HCT116 (cell line): ENCODE measurements around the gene LAX1. TPM values are rescaled to one million over a fixed set of nuclear protein-coding genes. Genes with fewer than 3 reads are reported as not detected.

Experiments
- ATAC-seq: fragments of 200-7000 bp; cut with Tn5 transposase; 2 replicates; pipeline ENCODE4 v1.9.1; 2020; ENCODE audit warnings: mild to moderate bottlenecking, moderate library complexity
- BruUV-seq: library from RNA; stranded (reverse); fragments of 400-500 nt; replicated peaks from 2 replicates; lab custom pipeline; 2021; lab: Mats Ljungman, UMichigan
- CTCF ChIA-PET: fragments of 300-600 bp; sonication (Branson Sonifier 250); formaldehyde crosslinking; loops from one replicate; lab custom pipeline; 2021; ENCODE audit warnings: antibody characterized with exemption; lab: Charles Lee
- POLR2A ChIA-PET: fragments of 300-600, 350-600 bp; sonication (Branson Sonifier 250); formaldehyde crosslinking; loops from one replicate; lab custom pipeline; 2021; ENCODE audit warnings: antibody characterized with exemption; lab: Charles Lee
- RAD21 ChIA-PET, 2 experiments: fragments of 300-600 bp; sonication (Branson Sonifier 250); formaldehyde crosslinking; loops; one replicate each; lab custom pipeline; 2023; ENCODE audit warnings: low total read pairs in 2 of 2; ENCODE audit not compliant: uncharacterized antibody in 2 of 2, unreplicated experiment in 2 of 2, low non-redundant PET in 1 of 2; lab: Charles Lee
- DNase-seq: peaks from one replicate; pipeline ENCODE4 v3.0.0-alpha.2; 2010; ENCODE audit warnings: low read depth, low spot score
- H2AFZ ChIP-seq: fragments of 200-600 bp; shearing (Covaris generic), sonication (generic); 2 replicates; pipeline ENCODE4 v1.6.1; 2017; ENCODE audit warnings: low read depth, mixed run types, mixed read lengths, antibody characterized with exemption, low read length; ENCODE audit not compliant: poor library complexity, severe bottlenecking
- H3K27ac ChIP-seq: 2 replicates; pipeline ENCODE4 v1.5.1; 2012; ENCODE audit warnings: low read depth, low read length
- H3K27me3 ChIP-seq: fragments of 200-600 bp; sonication (generic); 2 replicates; pipeline ENCODE4 v1.6.1; 2016; ENCODE audit warnings: mixed run types, low read length, mixed read lengths; ENCODE audit not compliant: insufficient read depth
- H3K36me3 ChIP-seq, 2 experiments: fragments of 200-500 bp in 1 of 2; fragments of 200-600 bp in 1 of 2; sonication (Bioruptor generic) in 1 of 2; sonication (generic) in 1 of 2; 2 replicates each; pipeline versions ENCODE4 v1.5.1 to v1.6.1; 2014 to 2016; ENCODE audit warnings: low read length in 2 of 2, inconsistent platforms in 1 of 2, mixed read lengths in 1 of 2, mixed run types in 1 of 2; ENCODE audit not compliant: insufficient read depth in 2 of 2, control insufficient read depth in 1 of 2
- H3K4me1 ChIP-seq, 2 experiments: fragments of 200-600 bp in 1 of 2; sonication (generic) in 1 of 2; 2 replicates each; pipeline versions ENCODE4 v1.5.1 to v1.6.1; 2012 to 2017; ENCODE audit warnings: low read length in 2 of 2, inconsistent platforms in 1 of 2, mild to moderate bottlenecking in 1 of 2, mixed read lengths in 1 of 2, mixed run types in 1 of 2, moderate library complexity in 1 of 2; ENCODE audit not compliant: insufficient read depth in 2 of 2, control insufficient read depth in 1 of 2
- H3K4me2 ChIP-seq: fragments of 200-600 bp; sonication (generic); 2 replicates; pipeline ENCODE4 v1.6.1; 2017; ENCODE audit warnings: mixed run types, low read length, mixed read lengths
- H3K4me3 ChIP-seq, 2 experiments: fragments of 200-600 bp in 1 of 2; sonication (generic) in 1 of 2; replicated peaks in 1 of 2; 2 replicates each; pipeline ENCODE4 v1.5.1; 2011 to 2016; ENCODE audit warnings: low read length in 2 of 2, control low read depth in 1 of 2, low read depth in 1 of 2, mild to moderate bottlenecking in 1 of 2, mixed read lengths in 1 of 2, mixed run types in 1 of 2
- H3K79me2 ChIP-seq: fragments of 200-600 bp; sonication (generic); 2 replicates; pipeline ENCODE4 v1.6.1; 2017; ENCODE audit warnings: mild to moderate bottlenecking, mixed run types, low read length, moderate library complexity, mixed read lengths; ENCODE audit not compliant: insufficient read depth
- H3K9ac ChIP-seq: fragments of 200-600 bp; sonication (generic); 2 replicates; pipeline ENCODE4 v1.6.1; 2016; ENCODE audit warnings: low read length, mixed read lengths
- H3K9me2 ChIP-seq: fragments of 200-600 bp; sonication (generic), shearing (Covaris generic); 2 replicates; pipeline ENCODE4 v1.6.1; 2017; ENCODE audit warnings: mixed run types, mild to moderate bottlenecking, moderate library complexity; ENCODE audit not compliant: insufficient read depth
- H3K9me3 ChIP-seq, 2 experiments: fragments of 200-500 bp in 1 of 2; fragments of 200-600 bp in 1 of 2; sonication (Bioruptor generic) in 1 of 2; sonication (generic) in 1 of 2; 2 replicates each; pipeline ENCODE4 v1.6.1; 2014 to 2017; ENCODE audit warnings: low read length in 2 of 2, mixed read lengths in 2 of 2, inconsistent platforms in 1 of 2, low read depth in 1 of 2, mild to moderate bottlenecking in 1 of 2, mixed run types in 1 of 2, moderate library complexity in 1 of 2; ENCODE audit not compliant: control insufficient read depth in 1 of 2, insufficient read depth in 1 of 2
- H4K20me1 ChIP-seq: fragments of 200-600 bp; sonication (generic), shearing (Covaris generic); 2 replicates; pipeline ENCODE4 v1.6.1; 2017; ENCODE audit warnings: mixed run types, mild to moderate bottlenecking, moderate library complexity; ENCODE audit not compliant: insufficient read depth
- CBX3 ChIP-seq: IDR thresholded peaks from 2 replicates; pipeline ENCODE4 v1.6.1; 2012; ENCODE audit warnings: low read depth
- CEBPB ChIP-seq: IDR thresholded peaks from 2 replicates; pipeline ENCODE4 v1.6.1; 2012; ENCODE audit warnings: low read depth
- CTCF ChIP-seq, 3 experiments: fragments of 200-600 bp in 1 of 3; sonication (generic) in 1 of 3; IDR thresholded peaks in 2 of 3; conservative IDR thresholded peaks in 1 of 3; 2 replicates each; pipeline ENCODE4 v1.5.1; 2012 to 2017; ENCODE audit warnings: low read depth in 2 of 3, low read length in 2 of 3, antibody characterized with exemption in 1 of 3, borderline replicate concordance in 1 of 3, control low read depth in 1 of 3, mild to moderate bottlenecking in 1 of 3, mixed read lengths in 1 of 3, mixed run types in 1 of 3, moderate library complexity in 1 of 3; ENCODE audit not compliant: insufficient read depth in 1 of 3
- EGR1 ChIP-seq: IDR thresholded peaks from 2 replicates; pipeline ENCODE4 v1.6.1; 2012; ENCODE audit warnings: low read depth
- ELF1 ChIP-seq: IDR thresholded peaks from 2 replicates; pipeline ENCODE4 v1.6.1; 2012; ENCODE audit warnings: low read depth, borderline replicate concordance
- EZH2 ChIP-seq: fragments of 200-600 bp; sonication (generic); IDR thresholded peaks from 2 replicates; pipeline ENCODE4 v1.6.1; 2017; ENCODE audit warnings: antibody characterized with exemption, mixed run types
- FOSL1 ChIP-seq: IDR thresholded peaks from 2 replicates; pipeline ENCODE4 v1.6.1; 2012; ENCODE audit warnings: low read depth
- POLR2A ChIP-seq: IDR thresholded peaks from 2 replicates; pipeline ENCODE4 v1.7.0; 2011; ENCODE audit warnings: borderline replicate concordance; ENCODE audit not compliant: insufficient read depth, insufficient read length; ENCODE audit errors: extremely low read depth
- POLR2AphosphoS5 ChIP-seq: IDR thresholded peaks from 2 replicates; pipeline ENCODE4 v1.6.1; 2011; ENCODE audit warnings: mild to moderate bottlenecking, low read depth, low read length, moderate library complexity
- RAD21 ChIP-seq: IDR thresholded peaks from 2 replicates; pipeline ENCODE4 v1.6.1; 2012; ENCODE audit warnings: low read depth, mild to moderate bottlenecking
- REST ChIP-seq: IDR thresholded peaks from 2 replicates; pipeline ENCODE4 v1.6.1; 2012; ENCODE audit warnings: low read depth
- SP1 ChIP-seq: IDR thresholded peaks from 2 replicates; pipeline ENCODE4 v1.6.1; 2012; ENCODE audit warnings: low read depth
- SRF ChIP-seq: IDR thresholded peaks from 2 replicates; pipeline ENCODE4 v1.6.1; 2012; ENCODE audit warnings: low read depth
- TCF7L2 ChIP-seq: IDR thresholded peaks from 2 replicates; pipeline ENCODE4 v1.7.0; 2011; ENCODE audit warnings: borderline replicate concordance, inconsistent platforms; ENCODE audit not compliant: insufficient read depth, insufficient read length; ENCODE audit errors: extremely low read depth
- YY1 ChIP-seq: IDR thresholded peaks from 2 replicates; pipeline ENCODE4 v1.6.1; 2011; ENCODE audit warnings: low read length, low read depth, moderate library complexity, mild to moderate bottlenecking; ENCODE audit not compliant: insufficient replicate concordance; ENCODE audit errors: extremely low read depth
- ZBTB33 ChIP-seq: IDR thresholded peaks from 2 replicates; pipeline ENCODE4 v1.6.1; 2011; ENCODE audit warnings: mild to moderate bottlenecking, low read length, moderate library complexity; ENCODE audit not compliant: insufficient replicate concordance; ENCODE audit errors: extremely low read depth
- ZFX ChIP-seq: fragments of 450-650 bp; IDR thresholded peaks from 2 replicates; pipeline ENCODE4 v1.6.1; 2017
- intact Hi-C: fragments of 100-400 bp; cut with micrococcal nuclease; formaldehyde crosslinking; loops from 2 replicates; pipeline ENCODE4 v1.10.0; 2022
- total RNA-seq: library from RNA; stranded (reverse); gene quantifications from one replicate; pipeline ENCODE4 v1.2.1, GENCODE V29; 2021; ENCODE audit not compliant: unreplicated experiment
- TF ChIP-seq, protein P1 (sequence below): IDR thresholded peaks from 2 replicates; pipeline ENCODE4 v1.6.1; 2012
- TF ChIP-seq, protein P2 (sequence below): IDR thresholded peaks from 2 replicates; pipeline ENCODE4 v1.6.1; 2012

The LAX1 gene
- total RNA-seq, 1 experiment from 2014 or later, result 0.12 TPM

GRCh38 chr1:203722909-203723308, 42.1 kb upstream of the LAX1 start:
- Histone ChIP-seq H3K27ac (no peak overlapping the region), H3K9me3 (no peaks in the 10 kb centered on the region), H3K4me3 (no peak overlapping the region), H3K79me2 (no peaks in the 10 kb centered on the region), H3K4me1 (no peaks in the 10 kb centered on the region), H3K27me3 (no peaks in the 10 kb centered on the region), H4K20me1 (no peaks in the 10 kb centered on the region), H3K9me2 (no peaks in the 10 kb centered on the region), H3K36me3 (peaks cover 20 to 27% of the 10 kb centered on the region in 2 experiments), H3K9ac (no peak overlapping the region), H2AFZ (no peak overlapping the region), H3K4me2 (no peak overlapping the region)
- TF ChIP-seq, protein P1, sequence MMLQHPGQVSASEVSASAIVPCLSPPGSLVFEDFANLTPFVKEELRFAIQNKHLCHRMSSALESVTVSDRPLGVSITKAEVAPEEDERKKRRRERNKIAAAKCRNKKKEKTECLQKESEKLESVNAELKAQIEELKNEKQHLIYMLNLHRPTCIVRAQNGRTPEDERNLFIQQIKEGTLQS, result no peak
- TF ChIP-seq CTCF (IDR thresholded peaks at IDR 0.05 in 2 of 3, conservative IDR thresholded peaks at IDR 0.05 in 1 of 3; ENCODE audit: borderline replicate concordance in 1 of 3, insufficient read depth in 1 of 3, low read depth in 2 of 3, low read length in 2 of 3) (no peak), FOSL1 (no peak), CBX3 (no peak), SP1 (no peak), REST (no peak), ELF1 (no peak), TCF7L2 (no peak), ZFX (no peak), YY1 (no peak), POLR2A (no peak), POLR2AphosphoS5 (no peak), RAD21 (no peak), CEBPB (no peak), EZH2 (no peak), SRF (no peak), EGR1 (no peak), ZBTB33 (no peak)
- TF ChIP-seq, protein P2, sequence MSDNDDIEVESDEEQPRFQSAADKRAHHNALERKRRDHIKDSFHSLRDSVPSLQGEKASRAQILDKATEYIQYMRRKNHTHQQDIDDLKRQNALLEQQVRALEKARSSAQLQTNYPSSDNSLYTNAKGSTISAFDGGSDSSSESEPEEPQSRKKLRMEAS, result no peak
- RAD21 ChIA-PET, result no interaction called here
- CTCF ChIA-PET, result no interaction called here
- DNase-seq, result no peak
- BruUV-seq, result no TSS peak
- intact Hi-C loops, result no loop called here
- POLR2A ChIA-PET, result no interaction called here
- no peak for ATAC-seq
